Suppressor macrophage treated with lipopolysaccharide for 4 hours (primary cell): ENCODE data around the gene VWA8.
"Not testable (repeated sequence)": the region's sequence is repeated elsewhere in the genome, so short reads cannot be mapped to it uniquely, and the experiment has no call there.

ENCODE experiments used
- DNase-seq: peaks from one replicate; pipeline ENCODE4 v3.0.0-alpha.2; 2020

The VWA8 gene

DNA sequence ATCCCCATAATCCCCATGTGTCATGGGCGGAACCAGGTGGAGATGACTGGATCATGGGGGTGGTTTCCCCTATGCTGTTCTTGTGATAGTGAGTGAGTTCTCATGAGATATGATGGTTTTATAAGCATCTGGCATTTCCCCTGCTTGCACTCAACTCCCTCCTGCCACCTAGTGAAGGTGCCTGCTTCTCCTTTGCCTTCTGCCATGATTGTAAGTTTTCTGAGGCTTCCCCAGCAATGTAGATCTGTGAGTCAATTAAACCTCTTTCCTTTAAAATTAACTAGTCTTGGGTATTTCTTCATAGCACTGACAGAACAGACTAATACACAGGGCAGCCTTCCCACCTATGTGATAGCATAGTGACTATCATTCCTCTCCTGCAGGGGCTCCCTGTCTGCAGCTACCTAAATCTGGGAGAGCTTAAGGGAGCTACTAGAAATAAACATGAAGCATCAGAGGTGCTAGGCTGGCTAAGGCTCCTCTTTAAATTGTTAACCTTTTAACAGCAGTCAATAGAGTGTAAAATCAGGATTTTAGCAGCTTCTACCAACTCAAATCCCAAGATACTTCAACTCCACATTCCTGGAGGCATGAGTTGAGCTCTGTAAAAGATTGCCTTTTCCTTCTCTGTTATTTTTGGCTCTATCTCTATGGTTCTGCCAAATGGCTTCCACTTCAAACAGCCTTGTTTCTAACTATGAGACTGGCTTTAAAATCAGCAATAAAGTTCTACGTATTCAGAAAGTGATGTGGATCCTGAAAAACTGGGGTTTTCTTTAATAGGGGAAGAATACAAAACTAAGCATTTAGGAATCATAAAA, 112.3 kb downstream of the VWA8 start:
- no peak for DNase-seq

DNA sequence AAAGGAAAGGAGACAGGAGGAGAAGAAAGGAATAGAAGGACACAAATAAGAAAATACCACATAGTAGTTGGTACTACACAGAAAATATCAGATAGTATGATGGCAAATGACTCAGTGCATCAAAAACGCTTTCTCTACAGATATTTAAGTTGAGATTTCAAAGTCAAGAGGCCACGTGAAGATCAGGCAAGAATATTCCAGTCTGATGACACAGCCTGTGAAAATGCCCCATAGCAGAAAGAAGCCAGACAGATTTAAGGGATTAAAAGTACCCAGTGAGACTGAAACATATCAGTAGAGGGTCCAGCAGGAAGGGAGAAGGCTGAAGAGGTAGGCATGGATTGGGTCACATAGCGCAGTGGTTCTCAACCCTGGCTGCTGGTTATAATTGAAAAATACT, 113.7 kb downstream of the VWA8 start:
- no peak for DNase-seq

- DNase-seq, result peak; percentile 32
These were observed 118.8 kb downstream of the VWA8 start for GRCh38 chr13:41842036-41842620.

DNA sequence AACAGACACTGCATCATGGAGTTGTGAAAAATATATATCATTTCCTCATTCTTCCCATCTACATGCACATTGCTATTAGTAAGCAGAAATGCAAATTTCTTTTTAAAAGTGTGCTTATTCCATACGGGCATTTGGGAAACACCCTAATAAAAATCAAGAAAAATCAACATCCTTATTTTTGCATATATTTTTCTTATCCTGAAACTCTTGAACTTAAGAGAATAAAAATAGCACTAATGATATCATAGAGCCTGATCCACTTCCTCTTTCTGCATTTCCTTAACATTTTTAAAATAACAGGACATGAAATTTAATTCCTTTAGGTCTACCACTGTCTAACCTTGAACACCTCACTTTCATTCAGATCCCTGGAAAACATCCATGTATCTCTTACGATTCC, 123.3 kb downstream of the VWA8 start:
- DNase-seq, result peak; percentile 77

- no peak for DNase-seq
These were observed 125.0 kb downstream of the VWA8 start for GRCh38 chr13:41835871-41836270.

DNA sequence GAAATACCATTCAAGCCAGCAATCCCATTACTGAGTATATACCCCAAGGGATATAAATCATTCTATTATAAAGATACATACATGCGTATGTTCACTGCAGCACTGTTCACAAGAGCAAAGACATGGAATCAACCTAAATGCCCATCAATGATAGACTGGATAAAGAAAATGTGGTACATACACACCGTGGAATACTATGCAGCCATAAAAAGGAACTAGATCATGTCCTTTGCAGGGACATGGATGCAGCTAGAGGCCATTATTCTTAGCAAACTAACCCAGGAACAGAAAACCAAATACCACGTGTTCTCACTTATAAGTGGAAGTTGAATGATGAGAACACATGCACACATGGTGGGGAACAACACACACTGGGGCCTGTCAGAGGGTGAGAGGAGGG, 126.2 kb downstream of the VWA8 start:
- DNase-seq, result not testable (repeated sequence)

- no peak for DNase-seq
These were observed 127.1 kb downstream of the VWA8 start for GRCh38 chr13:41833831-41834230.

GRCh38 chr13:41833201-41833600, 127.7 kb downstream of the VWA8 start:
- no peak for DNase-seq

DNA sequence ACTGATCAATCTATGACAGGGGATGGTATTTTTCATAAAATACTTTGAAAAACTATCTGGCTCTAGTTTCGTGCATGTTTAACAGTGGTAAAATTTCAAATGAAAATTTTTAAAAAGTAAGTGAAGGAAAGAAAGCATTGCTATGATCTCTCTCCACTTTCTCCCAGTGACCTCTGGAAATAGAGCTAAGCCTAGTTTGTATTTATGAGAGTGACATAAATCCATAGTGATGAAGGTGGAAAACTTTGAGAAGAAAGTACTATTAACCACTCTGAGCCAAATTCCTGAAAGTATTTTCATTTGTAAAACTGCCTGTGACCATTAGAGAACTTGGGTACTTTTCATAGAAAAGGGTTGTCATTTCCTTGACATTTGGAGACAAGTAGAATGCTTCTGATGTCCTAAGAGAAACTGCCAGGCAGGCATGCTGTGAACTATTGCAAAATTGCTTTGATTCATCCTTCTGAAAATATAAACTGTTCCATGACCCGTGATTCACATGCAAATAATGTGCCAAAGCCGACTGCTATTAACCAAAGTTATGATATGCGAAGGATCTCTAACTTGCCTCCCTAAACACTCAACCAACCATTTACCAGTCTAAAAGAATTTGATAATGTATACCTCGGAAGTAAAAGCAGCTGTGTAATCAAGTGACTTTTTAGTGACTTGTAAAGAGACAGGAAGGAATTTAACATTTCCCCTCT, 133.2 kb downstream of the VWA8 start:
- peak; percentile 85 for DNase-seq

DNA sequence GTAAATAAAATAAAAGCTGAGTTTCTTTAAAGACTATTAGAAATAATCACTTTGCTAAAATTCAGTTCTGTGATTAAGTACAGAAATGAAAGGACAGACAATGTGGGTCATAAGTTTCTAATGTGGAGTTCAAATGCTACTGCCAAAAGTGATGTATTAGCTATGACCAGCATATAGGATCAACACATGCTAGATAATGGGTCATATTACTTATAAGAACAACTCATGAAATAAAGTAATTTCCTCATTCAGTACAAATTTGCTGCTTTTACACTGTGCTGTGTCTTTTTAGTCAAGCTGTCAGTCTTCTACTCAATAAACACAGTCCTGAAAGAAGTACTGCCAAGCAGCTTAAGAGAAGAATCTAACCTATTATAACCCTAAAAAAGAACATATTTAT, 135.2 kb downstream of the VWA8 start:
- DNase-seq, result no peak

DNA sequence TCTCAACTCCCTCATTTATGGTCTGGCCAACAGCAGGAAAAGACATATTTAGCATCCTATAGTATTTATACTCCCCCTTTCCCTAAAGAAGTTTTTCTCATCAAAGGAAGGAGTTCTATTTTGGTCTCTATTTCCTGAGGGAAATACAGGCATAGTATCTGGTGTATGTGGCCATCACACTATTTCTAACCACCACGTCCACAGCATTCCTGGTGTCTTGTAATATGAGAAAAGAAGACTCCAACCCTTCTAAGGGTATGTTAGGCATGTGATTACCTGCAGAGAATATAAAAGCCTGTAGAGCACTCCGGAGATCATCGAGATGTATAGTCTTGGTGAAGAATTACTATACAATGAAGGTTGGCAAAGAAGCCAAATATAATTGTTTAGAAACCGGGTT, 137.4 kb downstream of the VWA8 start:
- DNase-seq, result no peak

DNA sequence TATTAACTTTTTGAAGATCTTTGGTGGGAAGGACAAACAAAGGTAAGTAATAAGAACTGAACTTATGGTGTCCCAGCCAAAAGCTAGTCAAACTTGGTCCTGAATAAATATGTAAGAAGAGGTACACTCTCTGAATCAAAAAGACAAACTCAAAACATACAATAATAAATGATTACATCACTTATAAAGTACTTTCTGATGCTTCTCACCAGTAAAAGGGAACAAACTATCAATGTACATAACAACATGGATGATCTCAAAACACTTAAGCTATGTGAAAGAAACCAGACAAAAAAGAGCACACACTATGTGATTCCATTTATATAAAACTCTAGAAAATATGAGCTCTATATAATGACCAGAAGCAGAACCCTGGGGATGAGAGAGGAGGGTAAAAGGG, 138.3 kb downstream of the VWA8 start:
- no peak for DNase-seq

- DNase-seq, result no peak
These were observed 139.7 kb downstream of the VWA8 start for GRCh38 chr13:41821238-41821594.

DNA sequence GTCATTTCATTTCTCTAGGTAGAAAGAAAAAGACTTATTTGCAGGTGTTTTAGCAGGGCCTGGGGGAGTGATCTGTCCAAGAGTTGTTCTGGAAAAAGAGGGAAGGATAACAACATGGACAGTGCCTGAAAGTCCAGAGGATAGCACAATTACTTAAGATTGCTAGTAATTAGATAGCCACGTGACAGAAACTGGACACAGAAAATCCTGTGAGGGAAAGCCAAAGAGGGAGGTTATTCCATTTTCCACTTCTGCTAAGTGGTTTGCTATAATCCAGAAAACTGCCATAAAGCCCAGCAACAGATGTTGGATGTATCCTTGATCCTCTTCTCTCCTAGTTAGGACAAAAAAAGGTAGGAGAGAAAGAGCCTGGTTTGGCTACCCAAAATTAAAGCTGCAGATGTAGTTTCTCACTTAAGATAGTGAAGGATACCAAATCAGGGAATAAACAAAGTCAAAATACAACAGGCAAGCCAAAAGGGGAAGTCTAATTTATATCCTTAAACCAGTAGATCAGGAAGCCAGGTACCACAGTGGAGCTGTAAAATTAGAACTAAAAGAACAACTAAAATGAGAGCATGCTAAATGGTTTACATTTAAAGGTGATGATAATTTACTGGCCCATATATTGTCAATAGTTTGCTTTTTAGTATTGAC, 140.2 kb downstream of the VWA8 start:
- no peak for DNase-seq

- no peak for DNase-seq
These were observed 144.9 kb downstream of the VWA8 start for GRCh38 chr13:41816057-41816456.

- DNase-seq, result no peak
These were observed 147.5 kb downstream of the VWA8 start for GRCh38 chr13:41813426-41813825.

- DNase-seq, result peak; percentile 54
These were observed 148.1 kb downstream of the VWA8 start for GRCh38 chr13:41812851-41813250.

GRCh38 chr13:41812237-41812636, 148.7 kb downstream of the VWA8 start:
- no peak for DNase-seq

DNA sequence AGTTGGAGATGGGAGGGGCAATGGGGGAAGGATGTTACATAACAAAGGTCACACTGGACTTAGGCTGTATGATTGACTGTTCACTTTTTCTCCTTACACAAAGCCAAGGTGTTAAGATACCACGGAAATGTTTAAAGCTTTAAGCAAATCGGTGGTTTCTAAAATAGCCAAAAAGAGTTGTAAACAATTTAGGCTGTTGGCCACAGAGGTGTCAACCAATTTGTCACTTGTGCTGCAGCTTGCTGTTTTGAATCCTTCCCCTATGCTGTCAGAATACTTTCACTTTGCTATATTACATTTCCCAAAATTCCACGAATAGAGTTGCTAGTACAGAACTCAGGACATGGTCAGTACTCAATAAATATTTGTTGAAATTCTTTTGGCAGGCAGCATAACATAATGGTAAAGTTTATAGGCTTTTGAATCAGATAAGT, 149.3 kb downstream of the VWA8 start:
- no peak for DNase-seq

- DNase-seq, result peak; percentile 11
These were observed 150.9 kb downstream of the VWA8 start for GRCh38 chr13:41809962-41810361.

DNA sequence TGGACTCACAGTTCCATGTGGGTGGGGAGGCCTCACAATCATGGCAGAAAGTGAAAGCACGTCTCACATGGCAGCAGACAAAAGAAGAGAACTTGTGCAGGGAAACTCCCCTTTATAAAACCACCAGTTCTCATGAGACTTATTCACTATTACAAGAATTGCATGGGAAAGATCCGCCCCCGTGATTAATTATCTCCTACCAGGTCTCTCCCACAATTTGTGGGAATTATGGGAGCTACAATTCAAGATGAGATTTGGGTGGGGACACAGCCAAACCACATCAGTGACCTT, 157.5 kb downstream of the VWA8 start:
- DNase-seq, result peak; percentile 20

- peak; percentile 41 for DNase-seq
These were observed 158.0 kb downstream of the VWA8 start for GRCh38 chr13:41802684-41803444.
